ENCODE data around the gene PHLDB1. TPM values are rescaled to one million over a fixed set of nuclear protein-coding genes. Genes with fewer than 3 reads are reported as not detected.
A peak's percentile ranks its signal among the peaks of the same experiment; 100 is the strongest.

Gene PHLDB1
- total RNA-seq, 2 donors from 2014 or later: 45.9 to 54.9 TPM

- Mint-ChIP-seq H3K27ac (no peak overlapping the region), H3K9me3 (peaks cover 10% of the 10 kb centered on the region), H3K4me1 (peaks cover 4% of the 10 kb centered on the region), H3K4me3 (no peak overlapping the region), H3K36me3 (ENCODE audit: low read depth) (peaks cover 7% of the 10 kb centered on the region), H3K27me3 (ENCODE audit: insufficient read depth) (peaks cover 33% of the 10 kb centered on the region)
- H3K9ac ChIP-seq (ENCODE audit: extremely low read depth, low read length, poor library complexity, severe bottlenecking): no peak overlapping the region
- H3K4me3 ChIP-seq (ENCODE audit: low read length): no peak overlapping the region
- no peaks in the 10 kb centered on the region for H3K27me3 ChIP-seq (ENCODE audit: control insufficient read depth, insufficient read depth, low read length, poor library complexity, severe bottlenecking)
- H3K27ac ChIP-seq (ENCODE audit: low read depth, low read length): peak overlapping the region; percentile 68
- H3K36me3 ChIP-seq (ENCODE audit: control insufficient read depth, insufficient read depth, low read length): no peaks in the 10 kb centered on the region
- no peak for DNase-seq
- H3K4me1 ChIP-seq (ENCODE audit: control insufficient read depth, insufficient read depth, low read length): no peaks in the 10 kb centered on the region
- H3K9me3 ChIP-seq (ENCODE audit: control insufficient read depth, low read length): peaks cover 3% of the 10 kb centered on the region
- TF ChIP-seq CTCF (conservative IDR thresholded peaks at IDR 0.05): no peak
- WGBS, 2 experiments (ENCODE audit: insufficient coverage in 1 of 2, insufficient read length in 1 of 2): 78 to 88% methylated on average over 9 to 15 of the region's 15 CpGs
Measured at GRCh38 chr11:118705111-118705741, 97.8 kb downstream of the PHLDB1 start.

- no peak overlapping the region for H3K27ac Mint-ChIP-seq
- no peaks in the 10 kb centered on the region for H3K36me3 ChIP-seq (ENCODE audit: control insufficient read depth, insufficient read depth, low read length)
- H3K4me1 Mint-ChIP-seq: peaks cover 4% of the 10 kb centered on the region
- no peak for DNase-seq
- peaks cover 4% of the 10 kb centered on the region for H3K36me3 Mint-ChIP-seq (ENCODE audit: low read depth)
- TF ChIP-seq CTCF (conservative IDR thresholded peaks at IDR 0.05): no peak
- 84 to 96% methylated on average over 11 to 12 of the region's 12 CpGs for WGBS, 2 experiments (ENCODE audit: insufficient coverage in 1 of 2, insufficient read length in 1 of 2)
- no peaks in the 10 kb centered on the region for H3K27me3 ChIP-seq (ENCODE audit: control insufficient read depth, insufficient read depth, low read length, poor library complexity, severe bottlenecking)
- no peak overlapping the region for H3K4me3 Mint-ChIP-seq
- H3K9ac ChIP-seq (ENCODE audit: extremely low read depth, low read length, poor library complexity, severe bottlenecking): no peak overlapping the region
- H3K4me3 ChIP-seq (ENCODE audit: low read length): no peak overlapping the region
- no peaks in the 10 kb centered on the region for H3K9me3 ChIP-seq (ENCODE audit: control insufficient read depth, low read length)
- peaks cover 5% of the 10 kb centered on the region for H3K9me3 Mint-ChIP-seq
- H3K4me1 ChIP-seq (ENCODE audit: control insufficient read depth, insufficient read depth, low read length): no peaks in the 10 kb centered on the region
- H3K27me3 Mint-ChIP-seq (ENCODE audit: insufficient read depth): peaks cover 33% of the 10 kb centered on the region
- H3K27ac ChIP-seq (ENCODE audit: low read depth, low read length): peak overlapping the region; percentile 68
Measured at GRCh38 chr11:118705791-118706545, 98.6 kb downstream of the PHLDB1 start.

- no peak for DNase-seq
- Mint-ChIP-seq H3K36me3 (ENCODE audit: low read depth) (peaks cover 4% of the 10 kb centered on the region), H3K4me1 (peaks cover 4% of the 10 kb centered on the region), H3K27me3 (ENCODE audit: insufficient read depth) (peaks cover 33% of the 10 kb centered on the region), H3K27ac (no peak overlapping the region), H3K4me3 (no peak overlapping the region), H3K9me3 (peaks cover 2% of the 10 kb centered on the region)
- H3K4me1 ChIP-seq (ENCODE audit: control insufficient read depth, insufficient read depth, low read length): no peaks in the 10 kb centered on the region
- WGBS, 2 experiments (ENCODE audit: insufficient coverage in 1 of 2, insufficient read length in 1 of 2): 92 to 96% methylated on average over 6 to 7 of the region's 7 CpGs
- TF ChIP-seq CTCF (conservative IDR thresholded peaks at IDR 0.05): no peak
- no peaks in the 10 kb centered on the region for H3K36me3 ChIP-seq (ENCODE audit: control insufficient read depth, insufficient read depth, low read length)
- no peaks in the 10 kb centered on the region for H3K27me3 ChIP-seq (ENCODE audit: control insufficient read depth, insufficient read depth, low read length, poor library complexity, severe bottlenecking)
- no peak overlapping the region for H3K4me3 ChIP-seq (ENCODE audit: low read length)
- peak overlapping the region; percentile 68 for H3K27ac ChIP-seq (ENCODE audit: low read depth, low read length)
- H3K9me3 ChIP-seq (ENCODE audit: control insufficient read depth, low read length): no peaks in the 10 kb centered on the region
- no peak overlapping the region for H3K9ac ChIP-seq (ENCODE audit: extremely low read depth, low read length, poor library complexity, severe bottlenecking)
Measured at GRCh38 chr11:118706546-118706825, 99.1 kb downstream of the PHLDB1 start.

Small RNA genes within 50 kb of the gene (microRNA-seq; reads per million reads assigned to microRNA genes)
- gene MIR6716 (ENCODE audit: borderline microRNAs expressed): not detected

Other genes with a start within 250 kb of the PHLDB1 start
- gene UBE4A, start 248.0 kb upstream of the PHLDB1 start, total RNA-seq: 10 to 100 TPM; 39.6 to 42.6 TPM
- gene ATP5MG, start 206.0 kb upstream of the PHLDB1 start, total RNA-seq: 100 to 1,000 TPM; 214 to 283 TPM
- gene KMT2A, start 171.1 kb upstream of the PHLDB1 start, total RNA-seq: 10 to 100 TPM; 76.9 to 78.8 TPM
- under 1 TPM; 0.42 to 0.46 TPM for gene TTC36, start 80.1 kb upstream of the PHLDB1 start, total RNA-seq
- gene TMEM25, start 76.4 kb upstream of the PHLDB1 start, total RNA-seq: 10 to 100 TPM; 22.4 to 30.6 TPM
- gene IFT46, start 41.7 kb upstream of the PHLDB1 start, total RNA-seq: 10 to 100 TPM in 1 of 2 donors, 1 to 10 TPM in 1; 9.1 to 13.7 TPM
- 100 to 1,000 TPM; 130 to 161 TPM for gene ARCN1, start 35.2 kb upstream of the PHLDB1 start, total RNA-seq
- gene TREH, start 72.0 kb downstream of the PHLDB1 start, total RNA-seq: not detected
- 100 to 1,000 TPM; 103 to 133 TPM for gene DDX6, start 183.5 kb downstream of the PHLDB1 start, total RNA-seq